ENCODE data around the gene FNIP1. TPM values are rescaled to one million over a fixed set of nuclear protein-coding genes. Genes with fewer than 3 reads are reported as not detected.
"Not testable (repeated sequence)": the region's sequence is repeated elsewhere in the genome, so short reads cannot be mapped to it uniquely, and the experiment has no call there.

FNIP1 gene
- total RNA-seq, 4 donors from 2014 or later = 24.3 to 54.9 (median 40.8) TPM

- in situ Hi-C loops (cut with MboI; ENCODE audit: low pct_ligation_motif_present in 1 of 4, low pct_unique_long_range_greater_than_20kb in 1 of 4, low sequenced_read_pairs in 3 of 4) = no loop called here
- no peaks in the 10 kb centered on the region for H3K9me3 ChIP-seq
- TF ChIP-seq POLR2AphosphoS5 (IDR thresholded peaks at IDR 0.05) (no peak), CTCF (IDR thresholded peaks at IDR 0.05) (no peak)
- H3K27me3 ChIP-seq = no peaks in the 10 kb centered on the region
- no peak for DNase-seq
- intact Hi-C loops (cut with DNase I; ENCODE audit: low total_unique reads) = no loop called here
- H3K4me1 ChIP-seq = peaks cover 0 to 32% (median 5%) of the 10 kb centered on the region in 4 donors
- H3K36me3 ChIP-seq = peaks cover 0 to 6% (median 0%) of the 10 kb centered on the region in 4 donors
- WGBS, 2 donors (ENCODE audit: low coverage in 1 of 2) = 97 to 100% methylated on average over 1 of the region's 1 CpG
- no peak overlapping the region for H3K27ac ChIP-seq
- no peak overlapping the region for H3K4me3 ChIP-seq
These were observed 12.9 kb downstream of the FNIP1 start for GRCh38 chr5:131783874-131784273.

- no peaks in the 10 kb centered on the region for H3K27me3 ChIP-seq
- H3K36me3 ChIP-seq = peaks cover 0 to 6% (median 0%) of the 10 kb centered on the region in 4 donors
- H3K4me1 ChIP-seq = peaks cover 0 to 32% (median 5%) of the 10 kb centered on the region in 4 donors
- in situ Hi-C loops (cut with MboI; ENCODE audit: low pct_ligation_motif_present in 1 of 4, low pct_unique_long_range_greater_than_20kb in 1 of 4, low sequenced_read_pairs in 3 of 4) = no loop called here
- no peak for TF ChIP-seq POLR2A (IDR thresholded peaks at IDR 0.05)
- no peak for TF ChIP-seq POLR2AphosphoS5 (IDR thresholded peaks at IDR 0.05)
- no peak for TF ChIP-seq CTCF (IDR thresholded peaks at IDR 0.05)
- no peak for TF ChIP-seq EP300 (IDR thresholded peaks at IDR 0.05; ENCODE audit: low read depth)
- no peaks in the 10 kb centered on the region for H3K9me3 ChIP-seq
- DNase-seq = no peak
- no peak overlapping the region for H3K4me3 ChIP-seq
- WGBS, 2 donors (ENCODE audit: low coverage in 1 of 2) = 92 to 100% methylated on average over 1 of the region's 1 CpG
- no peak overlapping the region for H3K27ac ChIP-seq
- intact Hi-C loops (cut with DNase I; ENCODE audit: low total_unique reads) = no loop called here
These were observed 13.5 kb downstream of the FNIP1 start for GRCh38 chr5:131783357-131783756.

GRCh38 chr5:131782717-131783116, 14.1 kb downstream of the FNIP1 start:
- Histone ChIP-seq H3K27ac (no peak overlapping the region), H3K4me3 (no peak overlapping the region), H3K4me1 (peaks cover 0 to 28% (median 3%) of the 10 kb centered on the region in 4 donors), H3K36me3 (peaks cover 0 to 6% (median 0%) of the 10 kb centered on the region in 4 donors), H3K27me3 (no peaks in the 10 kb centered on the region), H3K9me3 (no peaks in the 10 kb centered on the region)
- in situ Hi-C loops (cut with MboI; ENCODE audit: low pct_ligation_motif_present in 1 of 4, low pct_unique_long_range_greater_than_20kb in 1 of 4, low sequenced_read_pairs in 3 of 4) (no loop called here), intact Hi-C loops (cut with DNase I; ENCODE audit: low total_unique reads) (no loop called here)
- no peak for DNase-seq
- TF ChIP-seq POLR2A (IDR thresholded peaks at IDR 0.05) = no peak
- no peak for TF ChIP-seq CTCF (IDR thresholded peaks at IDR 0.05)
- no peak for TF ChIP-seq POLR2AphosphoS5 (IDR thresholded peaks at IDR 0.05)
- TF ChIP-seq EP300 (IDR thresholded peaks at IDR 0.05; ENCODE audit: low read depth) = no peak
- WGBS, 2 donors (ENCODE audit: low coverage in 1 of 2) = 96 to 97% methylated on average over 11 of the region's 11 CpGs

GRCh38 chr5:131778141-131778540, 18.7 kb downstream of the FNIP1 start:
- H3K27ac ChIP-seq; H3K27me3 ChIP-seq; H3K4me3 ChIP-seq; DNase-seq; in situ Hi-C loops (cut with MboI; ENCODE audit: low pct_ligation_motif_present in 1 of 4, low pct_unique_long_range_greater_than_20kb in 1 of 4, low sequenced_read_pairs in 3 of 4); H3K36me3 ChIP-seq; intact Hi-C loops (cut with DNase I; ENCODE audit: low total_unique reads); H3K9me3 ChIP-seq: not testable (repeated sequence)
- peaks cover 0 to 11% (median 1%) of the 10 kb centered on the region in 4 donors for H3K4me1 ChIP-seq
- 0% methylated on average over 1 of the region's 1 CpG; no CpG with 5 or more reads in 1 of the 2 donors for WGBS, 2 donors (ENCODE audit: low coverage in 1 of 2)

- TF ChIP-seq POLR2A (IDR thresholded peaks at IDR 0.05) (no peak), POLR2AphosphoS5 (IDR thresholded peaks at IDR 0.05) (no peak), CTCF (IDR thresholded peaks at IDR 0.05) (no peak), EP300 (IDR thresholded peaks at IDR 0.05; ENCODE audit: low read depth) (no peak)
- Histone ChIP-seq H3K4me1 (peaks cover 0 to 17% (median 3%) of the 10 kb centered on the region in 4 donors), H3K4me3 (no peak overlapping the region), H3K27ac (no peak overlapping the region), H3K36me3 (no peaks in the 10 kb centered on the region), H3K9me3 (no peaks in the 10 kb centered on the region), H3K27me3 (no peaks in the 10 kb centered on the region)
- WGBS, 2 donors (ENCODE audit: low coverage in 1 of 2) = 74% methylated on average over 1 of the region's 1 CpG; no CpG with 5 or more reads in 1 of the 2 donors
- intact Hi-C loops (cut with DNase I; ENCODE audit: low total_unique reads) (no loop called here), in situ Hi-C loops (cut with MboI; ENCODE audit: low pct_ligation_motif_present in 1 of 4, low pct_unique_long_range_greater_than_20kb in 1 of 4, low sequenced_read_pairs in 3 of 4) (no loop called here)
- DNase-seq = no peak
These were observed 20.4 kb downstream of the FNIP1 start for GRCh38 chr5:131776450-131776849.

Measured in transverse colon (tissue), 4 donors.